DOHH2 (cell line): Measurements from ENCODE around the gene TMEM119.
A peak's percentile ranks its signal among the peaks of the same experiment; 100 is the strongest.

ENCODE experiments used
- H3F3A ChIP-seq: fragments of 200-600 bp; sonication (generic), shearing (Covaris generic); 2 replicates; pipeline ENCODE4 v1.6.0; 2016; ENCODE audit warnings: antibody characterized with exemption, mild to moderate bottlenecking; ENCODE audit not compliant: control insufficient read depth, insufficient read depth
- H3K27ac ChIP-seq: fragments of 200-600 bp; sonication (generic); 2 replicates; pipeline ENCODE4 v1.5.1; 2014; ENCODE audit warnings: low read depth, mild to moderate bottlenecking, low read length, moderate library complexity
- H3K27me3 ChIP-seq: fragments of 200-600 bp; sonication (generic); 2 replicates; pipeline ENCODE4 v1.6.1; 2014; ENCODE audit warnings: mild to moderate bottlenecking, low read length, mixed read lengths; ENCODE audit not compliant: control insufficient read depth
- H3K36me3 ChIP-seq: fragments of 200-600 bp; sonication (generic); 2 replicates; pipeline ENCODE4 v1.6.1; 2014; ENCODE audit warnings: mild to moderate bottlenecking, low read length, moderate library complexity, mixed read lengths; ENCODE audit not compliant: control insufficient read depth
- H3K4me1 ChIP-seq: fragments of 200-600 bp; sonication (generic); 2 replicates; pipeline ENCODE4 v1.6.1; 2014; ENCODE audit warnings: mild to moderate bottlenecking, low read length, mixed read lengths; ENCODE audit not compliant: control insufficient read depth
- H3K4me2 ChIP-seq: fragments of 200-600 bp; sonication (generic); 2 replicates; pipeline ENCODE4 v1.6.0; 2014; ENCODE audit warnings: mild to moderate bottlenecking, low read length, moderate library complexity
- H3K4me3 ChIP-seq: fragments of 200-600 bp; sonication (generic); 2 replicates; pipeline ENCODE4 v1.5.1; 2014; ENCODE audit warnings: mild to moderate bottlenecking, low read length, mixed read lengths
- H3K79me2 ChIP-seq: fragments of 200-600 bp; sonication (generic); 2 replicates; pipeline ENCODE4 v1.6.1; 2014; ENCODE audit warnings: mild to moderate bottlenecking, low read length, mixed read lengths; ENCODE audit not compliant: control insufficient read depth
- H3K9me2 ChIP-seq: fragments of 200-600 bp; sonication (generic); replicated peaks from 2 replicates; pipeline ENCODE4 v1.6.1; 2014; ENCODE audit warnings: mild to moderate bottlenecking, low read length, mixed read lengths; ENCODE audit not compliant: control insufficient read depth
- H3K9me3 ChIP-seq: fragments of 200-600 bp; sonication (generic); 2 replicates; pipeline ENCODE4 v1.6.1; 2014; ENCODE audit warnings: antibody characterized with exemption, low read length, mixed read lengths; ENCODE audit not compliant: control insufficient read depth, insufficient read depth
- H4K20me1 ChIP-seq: fragments of 200-600 bp; sonication (generic); 2 replicates; pipeline ENCODE4 v1.6.0; 2014; ENCODE audit warnings: low read depth, mild to moderate bottlenecking, antibody characterized with exemption, low read length, moderate library complexity; ENCODE audit not compliant: control insufficient read depth, insufficient read depth
- CTCF ChIP-seq: fragments of 200-600 bp; sonication (generic); IDR thresholded peaks from one replicate; pipeline ENCODE4 v1.5.1; 2014; ENCODE audit warnings: antibody characterized with exemption, mild to moderate bottlenecking, low read depth, low read length; ENCODE audit not compliant: poor library complexity, severe bottlenecking
- EZH2phosphoT487 ChIP-seq: fragments of 200-600 bp; sonication (generic); IDR thresholded peaks from 2 replicates; pipeline ENCODE4 v1.6.1; 2017; ENCODE audit warnings: borderline replicate concordance, mild to moderate bottlenecking, antibody characterized with exemption, low read length, moderate library complexity, mixed read lengths

Gene TMEM119

GRCh38 chr12:108571609-108572165 is 26.2 kb downstream of the TMEM119 start:
- Histone ChIP-seq H3K36me3 (peaks cover 28% of the 10 kb centered on the region), H3K4me1 (peaks cover 41% of the 10 kb centered on the region), H3K79me2 (no peaks in the 10 kb centered on the region), H3K4me3 (no peak overlapping the region), H3K4me2 (no peak overlapping the region), H3K27me3 (peaks cover 12% of the 10 kb centered on the region; the same call in 1 of the 2 replicates), H3K9me2 (no peaks in the 10 kb centered on the region), H3K9me3 (no peaks in the 10 kb centered on the region), H3K27ac (no peak overlapping the region), H4K20me1 (no peaks in the 10 kb centered on the region), H3F3A (peaks cover 4% of the 10 kb centered on the region; the same call in 1 of the 2 replicates)
- TF ChIP-seq CTCF, result no peak
- no peak for TF ChIP-seq EZH2phosphoT487

- H3K4me3 ChIP-seq, result no peak overlapping the region
- H3K4me2 ChIP-seq, result no peak overlapping the region
- H3K4me1 ChIP-seq, result peaks cover 48% of the 10 kb centered on the region
- H3K9me2 ChIP-seq, result no peaks in the 10 kb centered on the region
- no peaks in the 10 kb centered on the region for H4K20me1 ChIP-seq
- TF ChIP-seq EZH2phosphoT487, result no peak
- TF ChIP-seq CTCF, result peak; percentile 38
- no peaks in the 10 kb centered on the region for H3K9me3 ChIP-seq
- peaks cover 4% of the 10 kb centered on the region; the same call in 1 of the 2 replicates for H3F3A ChIP-seq
- peaks cover 35% of the 10 kb centered on the region for H3K36me3 ChIP-seq
- peaks cover 12% of the 10 kb centered on the region; the same call in 1 of the 2 replicates for H3K27me3 ChIP-seq
- no peak overlapping the region for H3K27ac ChIP-seq
- no peaks in the 10 kb centered on the region for H3K79me2 ChIP-seq
Observed at GRCh38 chr12:108570743-108571608, 26.9 kb downstream of the TMEM119 start.

GRCh38 chr12:108568338-108569154 is 29.3 kb downstream of the TMEM119 start:
- H3K4me2 ChIP-seq, result peak overlapping the region; percentile 10
- H3F3A ChIP-seq, result peaks cover 4% of the 10 kb centered on the region; the same call in 1 of the 2 replicates
- peaks cover 12% of the 10 kb centered on the region; the same call in 1 of the 2 replicates for H3K27me3 ChIP-seq
- no peaks in the 10 kb centered on the region for H3K9me3 ChIP-seq
- H4K20me1 ChIP-seq, result no peaks in the 10 kb centered on the region
- peaks cover 11% of the 10 kb centered on the region for H3K79me2 ChIP-seq
- no peak overlapping the region for H3K4me3 ChIP-seq
- H3K9me2 ChIP-seq, result no peaks in the 10 kb centered on the region
- H3K27ac ChIP-seq, result peak overlapping the region; percentile 36; the same call in 1 of the 2 replicates
- H3K36me3 ChIP-seq, result peaks cover 57% of the 10 kb centered on the region
- H3K4me1 ChIP-seq, result peaks cover 72% of the 10 kb centered on the region
- TF ChIP-seq CTCF, result no peak
- TF ChIP-seq EZH2phosphoT487, result no peak
